Activated CD8-positive, alpha-beta T cell treated with anti-CD3 and anti-CD28 coated beads for 36 hours (primary cell): ENCODE results near the gene ACTBL2. TPM values are rescaled to one million over a fixed set of nuclear protein-coding genes. Genes with fewer than 3 reads are reported as not detected.

Source experiments
- ATAC-seq: fragments of 200-7000 bp; cut with Tn5 transposase; one replicate; pipeline ENCODE4 v1.10.0; 2021; ENCODE audit warnings: mild to moderate bottlenecking, moderate library complexity
- CTCF ChIA-PET: fragments of 350-600 bp; sonication (Branson Sonifier 250); formaldehyde crosslinking; loops from one replicate; lab custom pipeline; 2021; ENCODE audit warnings: antibody characterized with exemption; lab: Charles Lee
- POLR2A ChIA-PET: fragments of 350-600 bp; sonication (Branson Sonifier 250); formaldehyde crosslinking; loops from one replicate; lab custom pipeline; 2021; ENCODE audit warnings: antibody characterized with exemption; lab: Charles Lee
- DNase-seq: peaks from one replicate; pipeline ENCODE4 v3.0.0-alpha.2; 2020
- H3K27ac Mint-ChIP-seq: one replicate; pipeline ENCODE4 v1.8.0; 2021; ENCODE audit warnings: mild to moderate bottlenecking, mixed read lengths
- H3K27me3 Mint-ChIP-seq: one replicate; pipeline ENCODE4 v1.8.0; 2021; ENCODE audit warnings: mixed read lengths
- H3K36me3 Mint-ChIP-seq: one replicate; pipeline ENCODE4 v1.8.0; 2021; ENCODE audit warnings: low read depth, mixed read lengths
- H3K4me1 Mint-ChIP-seq: one replicate; pipeline ENCODE4 v1.8.0; 2021; ENCODE audit warnings: low read depth, mixed read lengths
- H3K4me3 Mint-ChIP-seq: one replicate; pipeline ENCODE4 v1.8.0; 2021; ENCODE audit warnings: mild to moderate bottlenecking, moderate library complexity, mixed read lengths
- H3K9me3 Mint-ChIP-seq: one replicate; pipeline ENCODE4 v1.8.0; 2021; ENCODE audit warnings: mixed read lengths
- intact Hi-C: fragments of 100-400 bp; cut with micrococcal nuclease; formaldehyde crosslinking; loops from one replicate; pipeline ENCODE4 v1.10.0; 2022
- total RNA-seq, 2 experiments: library from RNA; stranded (reverse); gene quantifications; one replicate each; pipeline ENCODE4 v1.2.3, GENCODE V29; 2021
- TF ChIP-seq, protein P1 (sequence below): fragments of 200-600 bp; IDR thresholded peaks from one replicate; pipeline ENCODE4 v1.8.0; 2022; ENCODE audit warnings: antibody characterized with exemption, mild to moderate bottlenecking

ACTBL2 gene
- total RNA-seq, 2 experiments from 2014 or later: not detected

GRCh38 chr5:57454896-57455295 is 27.7 kb downstream of the ACTBL2 start:
- ChIA-PET POLR2A (no interaction called here), CTCF (no interaction called here)
- no peak for DNase-seq
- Mint-ChIP-seq H3K36me3 (no peaks in the 10 kb centered on the region), H3K9me3 (no peaks in the 10 kb centered on the region), H3K27me3 (no peaks in the 10 kb centered on the region), H3K4me1 (peaks cover 7% of the 10 kb centered on the region), H3K4me3 (no peak overlapping the region), H3K27ac (no peak overlapping the region)
- ATAC-seq: no peak
- TF ChIP-seq, protein P1, sequence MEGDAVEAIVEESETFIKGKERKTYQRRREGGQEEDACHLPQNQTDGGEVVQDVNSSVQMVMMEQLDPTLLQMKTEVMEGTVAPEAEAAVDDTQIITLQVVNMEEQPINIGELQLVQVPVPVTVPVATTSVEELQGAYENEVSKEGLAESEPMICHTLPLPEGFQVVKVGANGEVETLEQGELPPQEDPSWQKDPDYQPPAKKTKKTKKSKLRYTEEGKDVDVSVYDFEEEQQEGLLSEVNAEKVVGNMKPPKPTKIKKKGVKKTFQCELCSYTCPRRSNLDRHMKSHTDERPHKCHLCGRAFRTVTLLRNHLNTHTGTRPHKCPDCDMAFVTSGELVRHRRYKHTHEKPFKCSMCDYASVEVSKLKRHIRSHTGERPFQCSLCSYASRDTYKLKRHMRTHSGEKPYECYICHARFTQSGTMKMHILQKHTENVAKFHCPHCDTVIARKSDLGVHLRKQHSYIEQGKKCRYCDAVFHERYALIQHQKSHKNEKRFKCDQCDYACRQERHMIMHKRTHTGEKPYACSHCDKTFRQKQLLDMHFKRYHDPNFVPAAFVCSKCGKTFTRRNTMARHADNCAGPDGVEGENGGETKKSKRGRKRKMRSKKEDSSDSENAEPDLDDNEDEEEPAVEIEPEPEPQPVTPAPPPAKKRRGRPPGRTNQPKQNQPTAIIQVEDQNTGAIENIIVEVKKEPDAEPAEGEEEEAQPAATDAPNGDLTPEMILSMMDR: no peak
- intact Hi-C loops: no loop called here

- H3K36me3 Mint-ChIP-seq: no peaks in the 10 kb centered on the region
- no peak overlapping the region for H3K27ac Mint-ChIP-seq
- no peaks in the 10 kb centered on the region for H3K27me3 Mint-ChIP-seq
- DNase-seq (no peak), ATAC-seq (no peak)
- CTCF ChIA-PET: no interaction called here
- H3K4me1 Mint-ChIP-seq: peaks cover 7% of the 10 kb centered on the region
- TF ChIP-seq, protein P1: no peak
- H3K9me3 Mint-ChIP-seq: no peaks in the 10 kb centered on the region
- no peak overlapping the region for H3K4me3 Mint-ChIP-seq
- POLR2A ChIA-PET: no interaction called here
- intact Hi-C loops: no loop called here
These were observed 28.9 kb downstream of the ACTBL2 start for GRCh38 chr5:57453728-57454127.

- TF ChIP-seq, protein P1: no peak
- DNase-seq (no peak), ATAC-seq (no peak)
- Mint-ChIP-seq H3K27ac (no peak overlapping the region), H3K27me3 (no peaks in the 10 kb centered on the region), H3K9me3 (no peaks in the 10 kb centered on the region), H3K36me3 (no peaks in the 10 kb centered on the region), H3K4me3 (no peak overlapping the region), H3K4me1 (peaks cover 7% of the 10 kb centered on the region)
- CTCF ChIA-PET: no interaction called here
- intact Hi-C loops: no loop called here
- POLR2A ChIA-PET: no interaction called here
These were observed 29.7 kb downstream of the ACTBL2 start for GRCh38 chr5:57452885-57453284.

DNA sequence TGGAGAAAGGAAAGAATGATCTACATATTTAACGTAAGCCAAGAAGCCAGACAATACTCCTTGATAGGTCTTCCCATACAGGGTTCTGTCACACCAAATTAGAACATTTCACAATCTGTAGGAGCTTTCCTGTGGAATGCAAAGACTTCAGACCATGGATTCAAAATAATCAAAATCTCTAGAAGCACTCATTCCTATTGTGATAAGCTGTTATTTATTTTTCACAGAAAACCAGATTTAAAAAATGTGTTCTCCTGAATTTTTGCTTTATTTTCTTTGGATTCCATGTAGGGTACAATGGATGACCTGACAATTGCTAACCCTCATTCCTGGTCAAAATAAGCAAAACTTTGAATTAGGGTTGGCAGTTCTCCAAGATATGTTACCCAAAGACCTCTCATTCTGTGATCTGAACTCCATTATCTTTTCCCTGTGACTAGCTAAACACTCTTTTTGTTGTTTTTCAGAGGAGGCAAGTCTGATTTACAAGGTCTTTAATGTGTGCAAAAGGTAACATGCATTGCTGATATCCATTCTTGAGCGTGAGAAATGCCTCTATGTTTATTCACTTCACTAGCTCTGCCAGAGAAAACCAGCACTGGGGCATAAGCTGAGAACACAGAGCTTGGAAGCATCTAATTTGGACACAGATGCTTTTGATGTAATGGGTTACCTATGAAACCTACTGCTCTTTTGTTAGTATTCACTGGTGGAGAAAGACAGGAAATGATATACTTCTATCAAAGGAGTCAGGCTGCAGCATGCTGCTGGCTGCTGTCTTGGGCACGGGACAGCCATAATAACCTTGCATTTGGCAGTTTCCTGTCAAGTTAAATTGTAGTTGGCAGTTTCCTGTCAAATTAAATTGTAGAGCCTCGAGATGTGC is 31.4 kb downstream of the ACTBL2 start:
- Mint-ChIP-seq H3K27ac (no peak overlapping the region), H3K4me1 (peaks cover 7% of the 10 kb centered on the region), H3K27me3 (no peaks in the 10 kb centered on the region), H3K36me3 (no peaks in the 10 kb centered on the region), H3K9me3 (no peaks in the 10 kb centered on the region), H3K4me3 (no peak overlapping the region)
- ChIA-PET POLR2A (interaction anchor here (0.6 kb wide), 1 partner anchor 385 kb away, joined by 5 read pairs; no protein-coding TSS in a partner anchor), CTCF (no interaction called here)
- DNase-seq (no peak), ATAC-seq (no peak)
- intact Hi-C loops: no loop called here
- TF ChIP-seq, protein P1: no peak

- H3K27me3 Mint-ChIP-seq: no peaks in the 10 kb centered on the region
- intact Hi-C loops: no loop called here
- H3K27ac Mint-ChIP-seq: no peak overlapping the region
- ChIA-PET CTCF (interaction anchor here (0.6 kb wide), 1 partner anchor 39 kb away, joined by 3 read pairs; no protein-coding TSS in a partner anchor), POLR2A (no interaction called here)
- TF ChIP-seq, protein P1: no peak
- ATAC-seq (no peak), DNase-seq (no peak)
- no peaks in the 10 kb centered on the region for H3K36me3 Mint-ChIP-seq
- H3K4me3 Mint-ChIP-seq: no peak overlapping the region
- no peaks in the 10 kb centered on the region for H3K9me3 Mint-ChIP-seq
- peaks cover 7% of the 10 kb centered on the region for H3K4me1 Mint-ChIP-seq
These were observed 33.9 kb downstream of the ACTBL2 start for GRCh38 chr5:57448751-57449150.
